Camera-type eye (tissue), 1 donor: ENCODE results near the gene KRT3. TPM values are rescaled to one million over a fixed set of nuclear protein-coding genes. Genes with fewer than 3 reads are reported as not detected.

Experiments
- total RNA-seq: library from RNA; depleted of rRNA; stranded (reverse); fragments of >200 nt; gene quantifications from one replicate; pipeline ENCODE4 v1.2.3, GENCODE V29; 2014

KRT3 gene
- total RNA-seq, result 5.7 TPM

GRCh38 chr12:52795694-52796428 is at the start of gene KRT3:
Gene KRT3, minus strand, starts transcription at chr12:52796117. Its CDS starts 75 bp downstream, at chr12:52796042.

GRCh38 chr12:52833922-52834726 is 38.2 kb upstream of the KRT3 start, which contains the start of gene KRT79:
Gene KRT79, minus strand, starts transcription at chr12:52834311. Its CDS starts 51 bp downstream, at chr12:52834260.

GRCh38 chr12:52813885-52814709 is 18.2 kb upstream of the KRT3 start, which contains the start of gene KRT4:
Gene KRT4, minus strand, starts transcription at chr12:52814116. Its CDS starts 58 bp downstream, at chr12:52814058.

GRCh38 chr12:52776913-52777395 is 19.0 kb downstream of the KRT3 start, which contains the start of gene KRT76:
Gene KRT76, minus strand, starts transcription at chr12:52777345. Its CDS starts 54 bp downstream, at chr12:52777291.

Other genes starting within 250 kb of the KRT3 start
- 0.77 TPM for gene KRT71, start 243.0 kb downstream of the KRT3 start, total RNA-seq
- gene KRT74, start 222.3 kb downstream of the KRT3 start, total RNA-seq, result not detected
- gene KRT72, start 194.7 kb downstream of the KRT3 start, total RNA-seq, result not detected
- not detected for gene KRT73, start 177.6 kb downstream of the KRT3 start, total RNA-seq
- not detected for gene KRT2, start 143.9 kb downstream of the KRT3 start, total RNA-seq
- 0.82 TPM for gene KRT1, start 115.7 kb downstream of the KRT3 start, total RNA-seq
- gene KRT77, start 92.6 kb downstream of the KRT3 start, total RNA-seq, result 1.2 TPM
- gene KRT76, start 18.8 kb downstream of the KRT3 start, total RNA-seq, result not detected
- 73.4 TPM for gene KRT4, start 18.0 kb upstream of the KRT3 start, total RNA-seq
- 0.66 TPM for gene KRT79, start 38.2 kb upstream of the KRT3 start, total RNA-seq
- 2.6 TPM for gene KRT78, start 52.9 kb upstream of the KRT3 start, total RNA-seq
- gene KRT8, start 109.0 kb upstream of the KRT3 start, total RNA-seq, result 21.5 TPM
- gene KRT18, start 153.0 kb upstream of the KRT3 start, total RNA-seq, result 29.0 TPM
- gene EIF4B, start 210.3 kb upstream of the KRT3 start, total RNA-seq, result 622 TPM